K562 (cell line): ENCODE measurements around the gene BNIPL. TPM values are rescaled to one million over a fixed set of nuclear protein-coding genes. Genes with fewer than 3 reads are reported as not detected.

ENCODE experiments used
- CBX3 ChIP-seq, 2 experiments: IDR thresholded peaks; 1 replicate in 1 of 2; 2 replicates in 1 of 2; pipeline ENCODE4 v1.6.1; 2012; ENCODE audit warnings: inconsistent platforms in 2 of 2, low read length in 2 of 2, borderline replicate concordance in 1 of 2, control low read depth in 1 of 2
- CGGBP1 ChIP-seq: fragments of 250-450 bp; sonication (Bioruptor Pico); IDR thresholded peaks from 2 replicates; pipeline ENCODE4 v1.9.0; 2021; ENCODE audit warnings: mild to moderate bottlenecking
- GATA2 ChIP-seq: sonication (generic); formaldehyde crosslinking; IDR thresholded peaks from 2 replicates; pipeline ENCODE4 v1.4.0; 2020; ENCODE audit warnings: mild to moderate bottlenecking, missing genetic modification reagents
- RBM25 ChIP-seq: fragments of 200-400 bp; formaldehyde crosslinking; IDR thresholded peaks from 2 replicates; pipeline ENCODE4 v1.6.1; 2018; ENCODE audit warnings: low read length, low read depth, moderate library complexity; ENCODE audit not compliant: severe bottlenecking
- SMAD1 ChIP-seq: fragments of 150-350 bp; IDR thresholded peaks from 2 replicates; pipeline ENCODE4 v1.6.1; 2014; ENCODE audit warnings: low read length, low read depth; ENCODE audit not compliant: partially characterized antibody
- SREBF2 ChIP-seq: sonication (generic); formaldehyde crosslinking; IDR thresholded peaks from 2 replicates; pipeline ENCODE4 v1.4.0; 2020; ENCODE audit warnings: mild to moderate bottlenecking, missing genetic modification reagents
- SRSF9 ChIP-seq: fragments of 200-400 bp; formaldehyde crosslinking; IDR thresholded peaks from 2 replicates; pipeline ENCODE4 v1.6.1; 2017; ENCODE audit warnings: low read depth, low read length, borderline replicate concordance
- TCF7L2 ChIP-seq: fragments of 150-350 bp; IDR thresholded peaks from 2 replicates; pipeline ENCODE4 v1.6.1; 2016; ENCODE audit warnings: low read depth, mild to moderate bottlenecking, low read length, moderate library complexity
- TEAD1 ChIP-seq, 2 experiments: fragments of 450-650 bp in 1 of 2; sonication (generic) in 1 of 2; formaldehyde crosslinking; IDR thresholded peaks; 2 replicates each; pipeline versions ENCODE4 v1.4.0 to v1.8.0; 2020 to 2022; ENCODE audit warnings: mild to moderate bottlenecking in 2 of 2, missing genetic modification reagents in 1 of 2
- ZC3H11A ChIP-seq: IDR thresholded peaks from 2 replicates; pipeline ENCODE4 v1.6.1; 2012; ENCODE audit warnings: low read depth, low read length, improper control_type of control experiment
- ZNF165 ChIP-seq: fragments of 250-450 bp; sonication (Bioruptor Pico); IDR thresholded peaks from 2 replicates; pipeline ENCODE4 v1.4.0; 2020; ENCODE audit warnings: borderline replicate concordance
- ZNF717 ChIP-seq: fragments of 250-450 bp; sonication (Bioruptor Pico); IDR thresholded peaks from 2 replicates; pipeline ENCODE4 v1.5.0; 2021
- polyA plus RNA-seq, 8 experiments: library from polyadenylated mRNA; depleted of rRNA in 4 of 8; stranded (reverse) in 5 of 8; unstranded in 3 of 8; fragments of >200 nt; fragmentation: Nextera tagmentation in 2 of 8; fragmentation: Illumina TruSeq in 1 of 8; extraction: Ambion mirVana in 2 of 8; extraction: Trizol in 1 of 8; gene quantifications; 2 replicates each; pipeline versions ENCODE4 v1.2.1 to v1.2.3, GENCODE V29; 2011 to 2014; ENCODE audit warnings: inconsistent platforms in 1 of 8, missing spikeins in 1 of 8
- total RNA-seq, 7 experiments: library from RNA; depleted of rRNA in 6 of 7; stranded (reverse); fragments of >200 nt in 6 of 7; fragmentation: Illumina TruSeq in 2 of 7; extraction: Trizol in 2 of 7; gene quantifications; 2 replicates each; pipeline versions ENCODE4 v1.2.1 to v1.2.3, GENCODE V29; 2011 to 2021; ENCODE audit warnings: low replicate concordance in 1 of 7
- TF ChIP-seq, protein P1 (sequence below): IDR thresholded peaks from 3 replicates; pipeline ENCODE4 v1.6.1; 2011; ENCODE audit warnings: borderline replicate concordance, mild to moderate bottlenecking; ENCODE audit not compliant: insufficient read length, insufficient read depth
- TF ChIP-seq, protein P2 (sequence below), 2 experiments: IDR thresholded peaks in 1 of 2; conservative IDR thresholded peaks in 1 of 2; 2 replicates each; pipeline ENCODE4 v1.6.1; 2016; ENCODE audit warnings: low read depth in 2 of 2, mild to moderate bottlenecking in 1 of 2, missing compliant biosample characterization in 1 of 2, missing genetic modification characterization in 1 of 2, moderate library complexity in 1 of 2
- TF ChIP-seq, protein P3 (sequence below): fragments of 450-650 bp; IDR thresholded peaks from 2 replicates; pipeline ENCODE4 v1.6.1; 2016; ENCODE audit warnings: low read depth

The BNIPL gene
- total and polyA plus RNA-seq, 9 of the 15 experiments (the other 6 are each of a cell fraction or from before 2014, with no cell fraction given) = 0.08 to 1.4 (median 0.68) TPM

- no peak for TF ChIP-seq TCF7L2
- TF ChIP-seq ZNF165 (CRISPR knock-in tag) = no peak
- no peak for TF ChIP-seq RBM25
- TF ChIP-seq, protein P1, sequence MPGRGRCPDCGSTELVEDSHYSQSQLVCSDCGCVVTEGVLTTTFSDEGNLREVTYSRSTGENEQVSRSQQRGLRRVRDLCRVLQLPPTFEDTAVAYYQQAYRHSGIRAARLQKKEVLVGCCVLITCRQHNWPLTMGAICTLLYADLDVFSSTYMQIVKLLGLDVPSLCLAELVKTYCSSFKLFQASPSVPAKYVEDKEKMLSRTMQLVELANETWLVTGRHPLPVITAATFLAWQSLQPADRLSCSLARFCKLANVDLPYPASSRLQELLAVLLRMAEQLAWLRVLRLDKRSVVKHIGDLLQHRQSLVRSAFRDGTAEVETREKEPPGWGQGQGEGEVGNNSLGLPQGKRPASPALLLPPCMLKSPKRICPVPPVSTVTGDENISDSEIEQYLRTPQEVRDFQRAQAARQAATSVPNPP = no peak
- no peak for TF ChIP-seq SRSF9
- TF ChIP-seq GATA2 (CRISPR knock-in tag) = peak; percentile 75
- no peak for TF ChIP-seq CBX3 (IDR thresholded peaks at IDR 0.05; ENCODE audit: borderline replicate concordance in 1 of 2, low read length in 2 of 2)
- TF ChIP-seq SMAD1 = no peak
- no peak for TF ChIP-seq ZNF717
- TF ChIP-seq CGGBP1 (CRISPR knock-in tag) = no peak
- no peak for TF ChIP-seq TEAD1 (CRISPR knock-in tag; IDR thresholded peaks at IDR 0.05)
- TF ChIP-seq, protein P2, sequence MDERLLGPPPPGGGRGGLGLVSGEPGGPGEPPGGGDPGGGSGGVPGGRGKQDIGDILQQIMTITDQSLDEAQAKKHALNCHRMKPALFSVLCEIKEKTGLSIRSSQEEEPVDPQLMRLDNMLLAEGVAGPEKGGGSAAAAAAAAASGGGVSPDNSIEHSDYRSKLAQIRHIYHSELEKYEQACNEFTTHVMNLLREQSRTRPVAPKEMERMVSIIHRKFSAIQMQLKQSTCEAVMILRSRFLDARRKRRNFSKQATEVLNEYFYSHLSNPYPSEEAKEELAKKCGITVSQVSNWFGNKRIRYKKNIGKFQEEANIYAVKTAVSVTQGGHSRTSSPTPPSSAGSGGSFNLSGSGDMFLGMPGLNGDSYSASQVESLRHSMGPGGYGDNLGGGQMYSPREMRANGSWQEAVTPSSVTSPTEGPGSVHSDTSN (CRISPR knock-in tag; IDR thresholded peaks at IDR 0.05; ENCODE audit: low read depth) = no peak
- TF ChIP-seq, protein P2 (tag; conservative IDR thresholded peaks at IDR 0.05; ENCODE audit: low read depth) = peak; percentile 64
- TF ChIP-seq, protein P3, sequence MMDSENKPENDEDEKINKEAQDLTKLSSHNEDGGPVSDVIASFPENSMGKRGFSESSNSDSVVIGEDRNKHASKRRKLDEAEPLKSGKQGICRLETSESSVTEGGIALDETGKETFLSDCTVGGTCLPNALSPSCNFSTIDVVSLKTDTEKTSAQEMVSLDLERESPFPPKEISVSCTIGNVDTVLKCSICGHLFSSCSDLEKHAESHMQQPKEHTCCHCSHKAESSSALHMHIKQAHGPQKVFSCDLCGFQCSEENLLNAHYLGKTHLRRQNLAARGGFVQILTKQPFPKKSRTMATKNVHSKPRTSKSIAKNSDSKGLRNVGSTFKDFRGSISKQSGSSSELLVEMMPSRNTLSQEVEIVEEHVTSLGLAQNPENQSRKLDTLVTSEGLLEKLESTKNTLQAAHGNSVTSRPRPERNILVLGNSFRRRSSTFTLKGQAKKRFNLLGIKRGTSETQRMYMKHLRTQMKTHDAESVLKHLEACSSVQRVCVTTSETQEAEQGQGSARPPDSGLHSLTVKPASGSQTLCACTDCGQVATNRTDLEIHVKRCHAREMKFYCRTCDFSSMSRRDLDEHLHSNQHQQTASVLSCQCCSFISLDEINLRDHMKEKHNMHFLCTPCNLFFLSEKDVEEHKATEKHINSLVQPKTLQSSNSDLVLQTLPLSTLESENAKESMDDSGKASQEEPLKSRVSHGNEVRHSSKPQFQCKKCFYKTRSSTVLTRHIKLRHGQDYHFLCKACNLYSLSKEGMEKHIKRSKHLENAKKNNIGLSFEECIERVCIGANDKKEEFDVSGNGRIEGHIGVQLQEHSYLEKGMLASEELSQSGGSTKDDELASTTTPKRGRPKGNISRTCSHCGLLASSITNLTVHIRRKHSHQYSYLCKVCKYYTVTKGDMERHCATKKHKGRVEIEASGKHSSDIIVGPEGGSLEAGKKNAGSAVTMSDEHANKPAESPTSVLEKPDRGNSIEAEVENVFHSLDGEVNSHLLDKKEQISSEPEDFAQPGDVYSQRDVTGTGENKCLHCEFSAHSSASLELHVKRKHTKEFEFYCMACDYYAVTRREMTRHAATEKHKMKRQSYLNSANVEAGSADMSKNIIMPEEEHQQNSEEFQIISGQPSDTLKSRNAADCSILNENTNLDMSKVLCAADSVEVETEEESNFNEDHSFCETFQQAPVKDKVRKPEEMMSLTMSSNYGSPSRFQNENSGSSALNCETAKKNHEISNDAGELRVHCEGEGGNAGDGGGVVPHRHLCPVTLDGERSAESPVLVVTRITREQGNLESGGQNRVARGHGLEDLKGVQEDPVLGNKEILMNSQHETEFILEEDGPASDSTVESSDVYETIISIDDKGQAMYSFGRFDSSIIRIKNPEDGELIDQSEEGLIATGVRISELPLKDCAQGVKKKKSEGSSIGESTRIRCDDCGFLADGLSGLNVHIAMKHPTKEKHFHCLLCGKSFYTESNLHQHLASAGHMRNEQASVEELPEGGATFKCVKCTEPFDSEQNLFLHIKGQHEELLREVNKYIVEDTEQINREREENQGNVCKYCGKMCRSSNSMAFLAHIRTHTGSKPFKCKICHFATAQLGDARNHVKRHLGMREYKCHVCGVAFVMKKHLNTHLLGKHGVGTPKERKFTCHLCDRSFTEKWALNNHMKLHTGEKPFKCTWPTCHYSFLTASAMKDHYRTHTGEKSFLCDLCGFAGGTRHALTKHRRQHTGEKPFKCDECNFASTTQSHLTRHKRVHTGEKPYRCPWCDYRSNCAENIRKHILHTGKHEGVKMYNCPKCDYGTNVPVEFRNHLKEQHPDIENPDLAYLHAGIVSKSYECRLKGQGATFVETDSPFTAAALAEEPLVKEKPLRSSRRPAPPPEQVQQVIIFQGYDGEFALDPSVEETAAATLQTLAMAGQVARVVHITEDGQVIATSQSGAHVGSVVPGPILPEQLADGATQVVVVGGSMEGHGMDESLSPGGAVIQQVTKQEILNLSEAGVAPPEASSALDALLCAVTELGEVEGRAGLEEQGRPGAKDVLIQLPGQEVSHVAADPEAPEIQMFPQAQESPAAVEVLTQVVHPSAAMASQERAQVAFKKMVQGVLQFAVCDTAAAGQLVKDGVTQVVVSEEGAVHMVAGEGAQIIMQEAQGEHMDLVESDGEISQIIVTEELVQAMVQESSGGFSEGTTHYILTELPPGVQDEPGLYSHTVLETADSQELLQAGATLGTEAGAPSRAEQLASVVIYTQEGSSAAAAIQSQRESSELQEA = no peak
- TF ChIP-seq ZC3H11A = no peak
- TF ChIP-seq SREBF2 = no peak
Observed at GRCh38 chr1:151054971-151055547, 18.7 kb downstream of the BNIPL start (continued).
